ENCODE results near the gene CAPZA2.
"Not testable (repeated sequence)": the region's sequence is repeated elsewhere in the genome, so short reads cannot be mapped to it uniquely, and the experiment has no call there.

CAPZA2 gene
- total RNA-seq: 55.4 to 141 (median 105) reads per million in 9 experiments

DNA sequence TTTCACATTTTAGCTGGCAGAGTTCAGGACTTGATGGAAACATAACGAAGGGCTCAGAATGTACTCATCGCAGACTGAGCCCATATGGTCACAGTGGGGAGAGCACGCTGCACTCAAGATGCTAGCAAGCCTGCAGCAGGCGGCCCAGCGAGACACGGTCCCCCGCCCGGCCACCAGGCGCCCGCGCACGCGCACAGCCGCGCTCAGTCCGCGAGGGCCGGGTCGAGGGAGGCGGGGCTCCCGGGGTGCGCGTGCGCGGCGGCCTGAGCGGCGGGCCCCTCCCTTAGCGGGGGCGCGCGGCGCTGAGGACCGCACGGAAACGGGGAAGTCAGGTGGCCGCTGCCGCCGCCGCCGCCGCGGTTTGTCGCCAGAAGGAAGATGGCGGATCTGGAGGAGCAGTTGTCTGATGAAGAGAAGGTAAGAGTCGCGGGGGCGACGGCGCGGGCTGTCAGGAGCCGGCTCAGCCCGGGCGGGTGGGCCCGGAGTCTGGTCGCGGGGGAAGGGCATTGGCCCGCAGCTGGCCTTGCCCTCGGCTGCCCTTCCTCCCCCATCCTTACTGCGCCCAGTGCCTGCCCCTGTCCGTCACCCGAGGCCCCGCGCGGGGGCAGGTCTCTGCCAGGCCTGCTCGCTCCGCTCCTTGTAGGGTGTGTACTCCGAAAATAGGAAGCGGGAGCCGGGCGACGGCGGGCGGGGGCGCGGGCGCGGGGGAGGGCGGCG lies at the start of gene CAPZA2:
TSS of gene CAPZA2 (plus strand) at position 354 of the 717 bp plus-strand sequence. CDS start at position 379, 25 bp downstream.
- no peaks in the 10 kb centered on the region for H3K9me3 Mint-ChIP-seq

DNA sequence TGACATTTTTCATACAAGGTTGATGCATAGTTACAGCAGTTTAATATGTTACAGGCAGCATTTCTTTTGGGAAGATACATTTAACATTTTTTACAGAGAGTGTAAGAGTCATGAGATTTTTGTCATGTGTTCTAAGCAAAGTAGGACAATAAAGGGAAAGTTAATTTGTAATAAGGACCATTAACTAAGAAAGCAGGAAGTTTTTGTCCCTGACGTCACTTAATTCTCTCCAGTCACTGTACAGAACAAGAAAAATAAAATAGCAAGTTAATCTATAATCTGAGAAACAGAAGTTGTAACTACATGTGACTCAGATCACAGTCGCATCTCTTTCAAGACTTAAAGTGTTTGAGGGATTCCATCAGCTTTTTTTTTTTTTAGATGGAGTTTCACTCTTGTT lies 49.5 kb upstream of the CAPZA2 start:
- DNase-seq: no peak

More for the DNA sequence above, at the start of gene CAPZA2:
- DNase-seq (peak; percentile 93 to 97 (median 95)), ATAC-seq (replicated peaks) (peak; percentile 85)
- peaks cover 9 to 17% of the 10 kb centered on the region in 2 donors for H3K27me3 Mint-ChIP-seq
- H3K4me1 Mint-ChIP-seq (ENCODE audit: low read depth in 2 of 2): peaks cover 24 to 40% of the 10 kb centered on the region in 2 donors
- H3K27ac Mint-ChIP-seq: peak within 1 kb of the TSS; percentile 93 to 98
- peaks cover 15% of the 10 kb centered on the region for H3K36me3 Mint-ChIP-seq (ENCODE audit: insufficient read depth)
- H3K4me3 Mint-ChIP-seq: peak within 1 kb of the TSS; percentile 94 to 99

DNA sequence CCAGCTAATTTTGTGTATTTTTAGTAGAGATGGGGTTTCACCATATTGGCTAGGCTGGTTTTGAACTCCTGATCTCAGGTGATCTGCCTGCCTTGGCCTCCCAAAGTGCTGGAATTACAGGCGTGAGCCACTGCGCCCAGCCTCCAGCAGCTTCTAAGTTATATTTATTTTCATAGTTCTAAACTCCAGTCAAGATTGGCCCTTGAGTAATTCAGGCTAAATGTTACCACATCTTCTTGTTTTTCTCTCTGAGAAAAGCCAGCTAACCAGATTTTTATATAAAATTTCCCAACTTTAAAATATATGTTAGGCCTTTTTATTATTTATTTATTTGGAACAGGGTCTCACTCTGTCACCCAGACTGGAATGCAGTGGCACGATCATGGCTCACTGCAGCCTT lies 49.0 kb upstream of the CAPZA2 start:
- H3K4me1 Mint-ChIP-seq (ENCODE audit: low read depth in 2 of 2); ATAC-seq (replicated peaks); H3K4me3 Mint-ChIP-seq; H3K27ac Mint-ChIP-seq; DNase-seq; H3K9me3 Mint-ChIP-seq; H3K36me3 Mint-ChIP-seq (ENCODE audit: insufficient read depth): not testable (repeated sequence)
- H3K27me3 Mint-ChIP-seq: peaks cover 7 to 10% of the 10 kb centered on the region in 2 donors

More for the DNA sequence above, 49.5 kb upstream of the CAPZA2 start:
- Mint-ChIP-seq H3K4me3 (no peak overlapping the region), H3K4me1 (ENCODE audit: low read depth in 2 of 2) (no peaks in the 10 kb centered on the region), H3K9me3 (no peaks in the 10 kb centered on the region), H3K27ac (no peak overlapping the region), H3K27me3 (peaks cover 7 to 9% of the 10 kb centered on the region in 2 donors), H3K36me3 (ENCODE audit: insufficient read depth) (no peaks in the 10 kb centered on the region)
- ATAC-seq (replicated peaks): no peak

DNA sequence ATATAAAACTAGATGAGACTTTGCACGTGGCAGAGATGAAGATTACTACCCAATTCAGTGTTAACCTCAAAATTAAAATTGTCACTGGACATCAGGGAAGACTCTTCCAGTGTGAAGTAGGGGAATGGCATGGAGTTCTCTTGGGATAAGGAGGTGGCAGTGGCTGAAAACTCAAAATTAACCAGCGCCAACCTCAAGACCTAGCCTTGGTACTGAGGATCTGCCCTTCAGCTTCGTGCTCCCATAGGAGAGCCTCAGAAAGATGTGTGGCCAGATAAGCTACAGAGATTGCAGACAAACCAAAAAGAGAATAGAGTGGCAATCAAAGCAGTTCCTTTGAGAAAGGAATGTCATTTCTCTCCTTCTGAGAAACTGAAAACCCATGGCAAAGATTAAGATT lies 47.3 kb upstream of the CAPZA2 start:
- no peak overlapping the region for H3K27ac Mint-ChIP-seq
- ATAC-seq (replicated peaks): no peak
- no peaks in the 10 kb centered on the region for H3K4me1 Mint-ChIP-seq (ENCODE audit: low read depth in 2 of 2)
- DNase-seq: no peak
- no peaks in the 10 kb centered on the region for H3K9me3 Mint-ChIP-seq
- H3K36me3 Mint-ChIP-seq (ENCODE audit: insufficient read depth): no peaks in the 10 kb centered on the region
- no peak overlapping the region for H3K4me3 Mint-ChIP-seq
- H3K27me3 Mint-ChIP-seq: peaks cover 20 to 21% of the 10 kb centered on the region in 2 donors

DNA sequence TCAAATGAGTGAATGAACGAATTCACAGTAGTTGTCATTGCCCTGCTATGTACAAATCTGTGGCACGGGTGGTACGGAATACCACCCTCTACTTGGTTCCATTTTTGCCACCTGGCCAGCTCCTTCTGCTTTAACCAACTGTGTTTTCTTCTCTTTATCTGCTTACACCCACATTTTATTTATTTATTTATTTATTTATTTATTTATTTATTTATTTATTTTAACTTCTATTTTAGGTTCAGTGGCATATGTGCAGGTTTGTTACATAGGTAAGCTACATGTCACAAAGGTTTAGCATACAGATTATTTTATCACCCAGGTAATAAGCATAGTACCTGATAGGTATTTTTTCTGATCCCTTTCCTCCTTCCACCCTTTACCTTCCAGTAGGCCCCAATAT lies 42.2 kb upstream of the CAPZA2 start:
- DNase-seq (no peak), ATAC-seq (replicated peaks) (no peak)
- H3K4me1 Mint-ChIP-seq (ENCODE audit: low read depth in 2 of 2): no peaks in the 10 kb centered on the region
- peaks cover 34 to 39% of the 10 kb centered on the region in 2 donors for H3K27me3 Mint-ChIP-seq
- H3K4me3 Mint-ChIP-seq: no peak overlapping the region
- H3K27ac Mint-ChIP-seq: no peak overlapping the region
- no peaks in the 10 kb centered on the region for H3K9me3 Mint-ChIP-seq
- H3K36me3 Mint-ChIP-seq (ENCODE audit: insufficient read depth): no peaks in the 10 kb centered on the region

DNA sequence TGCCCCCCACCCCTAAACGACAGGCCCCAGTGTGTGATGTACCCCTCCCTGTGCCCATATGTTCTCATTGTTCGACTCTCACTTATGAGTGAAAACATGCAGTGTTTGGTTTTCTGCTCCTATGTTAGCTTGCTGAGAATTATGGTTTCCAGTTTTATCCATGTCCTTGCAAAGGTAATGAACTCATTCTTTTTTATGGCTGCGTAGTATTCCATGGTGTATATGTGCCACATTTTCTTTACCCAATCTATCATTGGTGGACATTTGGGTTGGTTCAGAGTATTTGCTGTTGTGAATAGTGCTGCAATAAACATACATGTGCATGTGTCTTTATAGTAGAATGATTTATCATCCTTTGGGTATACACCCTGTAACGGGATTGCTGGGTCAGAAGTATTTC lies 40.7 kb upstream of the CAPZA2 start:
- peaks cover 47 to 54% of the 10 kb centered on the region in 2 donors for H3K27me3 Mint-ChIP-seq
- not testable (repeated sequence) for ATAC-seq (replicated peaks)

DNA sequence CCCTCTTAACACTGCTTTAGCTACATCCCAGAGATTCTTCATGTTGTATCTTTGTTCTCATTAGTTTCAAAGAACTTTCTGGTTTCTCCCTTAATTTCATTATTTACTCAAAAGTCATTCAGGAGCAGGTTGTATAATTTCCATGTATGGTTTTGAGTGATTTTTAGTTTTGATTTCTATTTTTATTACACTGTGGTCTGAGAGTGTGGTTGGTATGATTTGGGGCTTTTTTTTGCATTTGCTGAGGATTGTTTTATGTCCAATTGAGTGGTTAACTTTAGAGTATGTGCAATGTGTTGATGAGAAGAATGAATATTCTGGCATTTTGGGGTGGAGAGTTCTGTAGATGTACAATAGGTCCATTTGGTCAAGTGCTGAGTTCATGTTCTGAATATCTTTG lies 37.9 kb upstream of the CAPZA2 start:
- no peak overlapping the region for H3K4me3 Mint-ChIP-seq
- peaks cover 41 to 47% of the 10 kb centered on the region in 2 donors for H3K27me3 Mint-ChIP-seq
- no peaks in the 10 kb centered on the region for H3K4me1 Mint-ChIP-seq (ENCODE audit: low read depth in 2 of 2)
- DNase-seq (no peak), ATAC-seq (replicated peaks) (no peak)
- no peak overlapping the region for H3K27ac Mint-ChIP-seq
- H3K36me3 Mint-ChIP-seq (ENCODE audit: insufficient read depth): no peaks in the 10 kb centered on the region
- no peaks in the 10 kb centered on the region for H3K9me3 Mint-ChIP-seq

More for the DNA sequence above, 40.7 kb upstream of the CAPZA2 start:
- H3K9me3 Mint-ChIP-seq; H3K36me3 Mint-ChIP-seq (ENCODE audit: insufficient read depth); H3K4me3 Mint-ChIP-seq; DNase-seq; H3K27ac Mint-ChIP-seq; H3K4me1 Mint-ChIP-seq (ENCODE audit: low read depth in 2 of 2): not testable (repeated sequence)

DNA sequence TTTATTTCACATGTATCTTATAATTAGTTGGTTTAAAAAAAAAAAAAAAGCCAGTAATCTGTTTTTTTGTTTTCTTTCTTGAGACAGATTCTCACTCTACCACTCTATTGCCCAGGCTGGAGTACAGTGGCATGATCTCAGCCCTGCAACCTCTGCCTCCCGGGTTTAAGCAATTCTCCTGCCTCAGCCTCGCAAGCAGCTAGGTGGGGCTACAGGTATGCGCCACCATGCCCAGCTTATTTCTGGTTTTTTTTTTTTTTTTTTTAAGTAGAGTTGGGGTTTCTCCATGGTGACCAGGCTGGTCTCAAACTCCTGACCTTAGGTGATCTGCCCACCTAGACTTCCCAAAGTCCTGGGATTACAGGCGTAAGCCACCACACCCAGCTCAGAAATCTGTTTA lies 34.1 kb upstream of the CAPZA2 start:
- H3K4me1 Mint-ChIP-seq (ENCODE audit: low read depth in 2 of 2): no peaks in the 10 kb centered on the region
- H3K27me3 Mint-ChIP-seq: peaks cover 38 to 57% of the 10 kb centered on the region in 2 donors
- H3K36me3 Mint-ChIP-seq (ENCODE audit: insufficient read depth): no peaks in the 10 kb centered on the region
- H3K4me3 Mint-ChIP-seq: no peak overlapping the region
- no peak overlapping the region for H3K27ac Mint-ChIP-seq
- ATAC-seq (replicated peaks) (no peak), DNase-seq (no peak)
- H3K9me3 Mint-ChIP-seq: no peaks in the 10 kb centered on the region

DNA sequence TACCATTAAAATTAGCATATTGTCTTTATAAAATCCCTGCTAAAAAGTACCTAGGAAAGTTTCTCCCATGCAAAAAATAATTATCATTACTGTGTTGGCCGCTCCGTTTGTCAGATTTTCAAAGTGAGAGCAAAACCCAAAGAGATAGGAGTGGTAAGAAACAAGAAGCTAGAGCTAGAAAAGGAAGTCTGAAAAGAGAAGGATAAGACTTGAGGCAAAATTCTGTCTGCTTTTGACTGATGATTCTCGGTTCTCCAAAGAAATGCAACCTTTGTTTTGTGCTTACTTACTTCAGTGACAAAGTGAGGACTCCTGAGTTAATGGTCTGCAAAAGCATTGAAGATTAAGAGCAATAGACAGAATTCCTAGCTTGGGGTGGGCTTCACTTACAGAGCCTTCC lies 33.3 kb upstream of the CAPZA2 start:
- Mint-ChIP-seq H3K36me3 (ENCODE audit: insufficient read depth) (no peaks in the 10 kb centered on the region), H3K9me3 (no peaks in the 10 kb centered on the region), H3K27ac (no peak overlapping the region), H3K27me3 (peaks cover 40 to 58% of the 10 kb centered on the region in 2 donors), H3K4me1 (ENCODE audit: low read depth in 2 of 2) (no peaks in the 10 kb centered on the region), H3K4me3 (no peak overlapping the region)
- no peak for DNase-seq
- no peak for ATAC-seq (replicated peaks)

DNA sequence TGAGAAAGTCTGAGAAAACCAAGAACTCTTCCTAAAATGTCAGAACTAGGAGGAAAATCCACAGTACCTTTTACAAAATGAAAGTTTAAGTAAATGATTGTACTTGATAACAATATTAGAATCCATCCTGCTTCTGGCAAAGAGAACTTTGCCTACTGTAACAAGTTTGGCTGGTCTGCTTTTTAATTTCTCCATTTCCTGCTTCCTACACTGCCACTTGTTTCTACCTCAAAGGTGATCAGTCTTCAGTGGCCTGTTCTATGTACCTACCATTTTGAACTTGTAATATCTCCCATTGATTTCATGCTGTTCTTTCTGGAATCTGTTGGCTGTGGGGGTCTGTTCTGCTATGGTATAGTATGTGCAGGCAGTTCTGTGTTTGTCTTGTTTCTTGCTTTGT lies 32.9 kb upstream of the CAPZA2 start:
- Mint-ChIP-seq H3K36me3 (ENCODE audit: insufficient read depth) (no peaks in the 10 kb centered on the region), H3K27me3 (peaks cover 40 to 58% of the 10 kb centered on the region in 2 donors), H3K4me1 (ENCODE audit: low read depth in 2 of 2) (no peaks in the 10 kb centered on the region), H3K9me3 (no peaks in the 10 kb centered on the region), H3K4me3 (no peak overlapping the region), H3K27ac (no peak overlapping the region)
- DNase-seq: no peak
- no peak for ATAC-seq (replicated peaks)

DNA sequence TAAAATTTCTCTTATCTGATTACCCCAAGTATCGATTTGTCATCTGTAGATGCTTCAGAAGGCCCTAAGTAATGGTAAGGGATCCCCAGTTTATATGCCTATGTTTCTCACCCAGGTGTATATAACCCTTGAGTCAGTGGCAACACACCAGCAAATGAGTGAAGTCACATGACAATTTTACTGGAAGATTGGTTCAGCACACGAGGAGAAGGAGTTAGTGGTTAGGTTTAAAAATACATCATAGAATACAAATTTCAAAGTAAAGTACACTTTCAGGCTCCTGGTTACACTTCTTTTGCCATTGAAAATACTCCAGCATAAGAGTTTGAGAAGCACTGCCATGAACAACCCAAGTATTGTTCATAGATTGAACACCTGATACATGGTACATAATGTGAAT lies 29.7 kb upstream of the CAPZA2 start:
- Mint-ChIP-seq H3K4me3 (no peak overlapping the region), H3K36me3 (ENCODE audit: insufficient read depth) (no peaks in the 10 kb centered on the region), H3K4me1 (ENCODE audit: low read depth in 2 of 2) (no peaks in the 10 kb centered on the region), H3K27ac (no peak overlapping the region), H3K9me3 (no peaks in the 10 kb centered on the region), H3K27me3 (peaks cover 24 to 48% of the 10 kb centered on the region in 2 donors)
- no peak for ATAC-seq (replicated peaks)
- no peak for DNase-seq

DNA sequence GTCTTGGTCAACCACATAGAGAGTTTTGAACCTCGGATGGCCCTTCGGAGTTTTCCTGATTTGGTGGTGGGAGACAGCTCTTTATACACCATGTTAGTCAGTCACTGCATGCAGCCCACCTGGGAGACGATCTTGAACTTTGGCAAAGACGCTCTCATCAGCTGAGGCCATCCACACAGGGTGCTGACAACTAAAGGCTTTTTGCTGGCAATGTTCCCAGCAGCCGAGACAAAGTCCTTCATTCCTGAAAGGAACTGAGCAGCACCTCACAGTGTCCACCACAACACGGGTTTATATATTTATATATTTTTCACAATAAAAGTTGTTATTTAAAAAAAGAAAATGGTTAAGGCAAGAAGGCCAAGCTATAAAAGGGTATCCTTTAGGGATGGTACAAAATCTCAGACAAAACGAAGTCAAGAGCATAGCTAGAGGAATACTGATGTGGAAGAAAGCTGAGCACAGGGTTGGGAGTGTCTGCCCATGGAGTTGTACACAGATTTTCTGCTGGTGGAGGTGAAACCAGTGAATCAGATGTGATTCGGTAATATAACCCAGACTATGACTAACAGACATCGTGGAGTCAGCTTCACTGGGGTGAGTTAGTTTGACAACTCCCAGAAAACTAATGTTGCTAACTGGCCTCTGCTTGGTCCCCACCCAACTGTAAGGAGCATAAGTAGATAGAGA lies 27.4 kb upstream of the CAPZA2 start:
- Mint-ChIP-seq H3K9me3 (no peaks in the 10 kb centered on the region), H3K36me3 (ENCODE audit: insufficient read depth) (no peaks in the 10 kb centered on the region), H3K4me1 (ENCODE audit: low read depth in 2 of 2) (no peaks in the 10 kb centered on the region), H3K27ac (no peak overlapping the region), H3K27me3 (peaks cover 21 to 62% of the 10 kb centered on the region in 2 donors), H3K4me3 (no peak overlapping the region)
- no peak for ATAC-seq (replicated peaks)
- no peak for DNase-seq

DNA sequence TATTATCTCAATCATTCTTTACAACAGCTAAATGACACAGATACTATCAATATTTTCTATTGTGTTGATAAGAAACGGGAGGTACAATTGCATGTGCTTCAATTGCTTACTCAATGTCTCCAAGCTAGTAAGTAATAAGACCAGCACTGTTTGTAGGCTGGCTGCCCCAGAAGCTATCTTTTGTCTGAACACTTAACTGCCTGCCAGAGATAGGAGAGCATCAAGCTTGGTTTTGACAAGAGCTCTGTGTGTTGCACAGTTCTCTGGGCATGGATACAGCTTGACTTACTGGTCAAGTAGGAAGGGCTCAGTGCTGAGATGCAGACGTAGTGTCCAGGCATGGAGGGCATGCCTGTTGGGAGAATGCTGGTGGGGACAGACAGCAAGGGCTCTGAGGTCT lies 26.3 kb upstream of the CAPZA2 start:
- Mint-ChIP-seq H3K27me3 (peaks cover 23 to 69% of the 10 kb centered on the region in 2 donors), H3K36me3 (ENCODE audit: insufficient read depth) (no peaks in the 10 kb centered on the region), H3K4me3 (no peak overlapping the region), H3K4me1 (ENCODE audit: low read depth in 2 of 2) (no peaks in the 10 kb centered on the region), H3K27ac (no peak overlapping the region), H3K9me3 (no peaks in the 10 kb centered on the region)
- ATAC-seq (replicated peaks) (no peak), DNase-seq (no peak)

DNA sequence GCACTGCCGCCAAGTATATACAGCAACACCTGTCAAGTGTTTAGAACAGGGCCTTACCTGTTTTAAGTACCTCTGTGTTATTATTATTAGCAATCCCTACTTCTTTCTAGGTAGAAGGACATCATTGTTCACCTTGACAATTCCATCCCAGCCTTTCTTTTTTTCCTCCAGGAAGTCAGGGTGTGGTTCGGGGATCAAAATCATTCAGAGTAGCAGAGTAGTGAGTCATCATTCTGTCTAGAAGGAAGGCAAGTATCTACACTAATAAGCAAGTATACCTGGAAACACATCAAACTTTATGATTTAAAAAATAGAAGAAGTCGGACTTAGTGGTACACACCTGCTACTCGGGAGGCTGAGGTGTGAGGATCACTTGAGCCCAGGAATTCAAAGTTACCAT lies 25.5 kb upstream of the CAPZA2 start:
- ATAC-seq (replicated peaks) (no peak), DNase-seq (no peak)
- Mint-ChIP-seq H3K27ac (no peak overlapping the region), H3K9me3 (no peaks in the 10 kb centered on the region), H3K4me3 (no peak overlapping the region), H3K27me3 (peaks cover 29 to 76% of the 10 kb centered on the region in 2 donors), H3K4me1 (ENCODE audit: low read depth in 2 of 2) (no peaks in the 10 kb centered on the region), H3K36me3 (ENCODE audit: insufficient read depth) (no peaks in the 10 kb centered on the region)

Measured in effector memory CD8-positive, alpha-beta T cell (primary cell).